HG02642 (cell line): ENCODE results near the gene ABHD16B.
"Not testable (repeated sequence)": the region's sequence is repeated elsewhere in the genome, so short reads cannot be mapped to it uniquely, and the experiment has no call there.

Experiments used
- ATAC-seq: cut with Tn5 transposase; IDR thresholded peaks from one replicate; pipeline ENCODE4 v1.9.1; 2021; ENCODE audit warnings: mild to moderate bottlenecking; ENCODE audit not compliant: unreplicated experiment, poor library complexity

Gene ABHD16B

DNA sequence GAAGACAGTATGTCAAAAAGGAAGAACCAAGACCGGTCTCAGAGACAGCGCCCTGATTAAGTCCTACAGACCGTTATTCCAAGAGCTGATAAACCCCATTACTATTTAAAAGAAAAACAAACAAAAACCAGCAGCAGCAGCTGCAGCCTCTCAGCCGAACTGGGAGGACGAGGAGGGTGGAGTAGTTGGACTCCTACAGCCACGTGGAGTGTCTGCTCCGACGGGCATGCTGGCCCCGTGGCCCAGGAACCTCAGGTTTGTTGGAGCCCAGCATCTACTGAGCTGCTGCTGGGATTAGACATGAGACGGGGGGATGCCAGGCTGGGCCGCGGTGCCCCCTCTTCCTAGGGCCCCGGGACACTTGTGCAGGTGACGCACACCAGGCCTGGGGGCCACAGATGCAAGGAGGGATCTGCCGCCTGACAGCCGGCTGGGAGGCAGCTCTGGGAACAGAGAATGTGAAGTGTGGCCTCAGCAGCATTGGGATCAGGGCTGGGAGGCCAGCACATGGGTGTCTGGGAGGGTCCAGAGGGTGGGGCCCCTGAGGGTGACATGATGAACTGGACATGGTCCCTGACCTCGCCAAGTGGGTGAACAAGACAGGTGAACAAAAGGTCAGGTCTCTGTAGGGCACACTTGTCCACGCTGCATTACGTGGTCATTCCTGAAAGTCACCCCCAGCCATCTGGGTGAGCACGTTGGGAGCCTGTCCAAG lies 27.4 kb upstream of the ABHD16B start:
- no peak for ATAC-seq

DNA sequence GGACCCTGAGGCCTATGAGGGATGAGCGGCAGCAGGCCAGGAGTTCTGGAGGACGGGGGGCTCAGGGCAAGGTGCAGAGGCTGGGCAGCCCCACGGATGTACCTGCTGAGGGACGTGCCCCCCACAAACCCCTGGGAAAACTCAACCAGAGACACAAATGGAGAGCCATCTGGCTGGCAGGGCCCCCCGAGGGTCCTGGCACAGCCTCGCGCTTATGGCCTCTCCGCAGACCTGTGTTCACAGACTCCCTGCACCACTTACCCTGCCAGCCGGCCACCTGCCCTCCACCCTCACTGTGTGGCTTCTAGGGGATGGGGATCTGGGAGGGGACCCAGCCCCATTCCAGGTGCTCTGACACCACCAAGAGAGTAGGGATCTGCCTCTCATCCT lies 26.8 kb upstream of the ABHD16B start:
- ATAC-seq, result no peak

- ATAC-seq, result no peak
Observed at GRCh38 chr20:63835021-63835858, 26.1 kb upstream of the ABHD16B start.

GRCh38 chr20:63836458-63837344 lies 24.6 kb upstream of the ABHD16B start:
- ATAC-seq, result no peak

DNA sequence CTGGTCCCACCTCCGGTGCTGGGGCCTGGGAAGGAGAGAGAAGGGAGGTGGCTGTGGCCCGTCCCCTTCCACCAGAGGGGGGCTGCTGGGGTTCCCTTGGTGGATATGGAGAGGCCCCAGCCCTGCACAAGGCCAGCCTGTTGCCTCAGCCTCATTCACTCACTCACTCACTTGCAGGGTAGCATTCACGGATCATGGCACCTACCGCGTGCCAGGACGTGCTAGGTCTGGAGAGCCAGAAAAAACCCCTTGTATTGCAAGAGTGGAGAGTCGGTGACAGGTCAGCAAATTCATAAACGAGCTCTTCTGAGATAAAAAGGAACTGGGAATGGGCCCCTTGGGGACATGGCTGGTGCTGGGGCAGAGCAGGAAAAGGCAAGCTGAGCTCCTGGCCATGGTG lies 23.8 kb upstream of the ABHD16B start:
- ATAC-seq, result no peak

GRCh38 chr20:63839620-63840019 lies 21.7 kb upstream of the ABHD16B start:
- no peak for ATAC-seq

DNA sequence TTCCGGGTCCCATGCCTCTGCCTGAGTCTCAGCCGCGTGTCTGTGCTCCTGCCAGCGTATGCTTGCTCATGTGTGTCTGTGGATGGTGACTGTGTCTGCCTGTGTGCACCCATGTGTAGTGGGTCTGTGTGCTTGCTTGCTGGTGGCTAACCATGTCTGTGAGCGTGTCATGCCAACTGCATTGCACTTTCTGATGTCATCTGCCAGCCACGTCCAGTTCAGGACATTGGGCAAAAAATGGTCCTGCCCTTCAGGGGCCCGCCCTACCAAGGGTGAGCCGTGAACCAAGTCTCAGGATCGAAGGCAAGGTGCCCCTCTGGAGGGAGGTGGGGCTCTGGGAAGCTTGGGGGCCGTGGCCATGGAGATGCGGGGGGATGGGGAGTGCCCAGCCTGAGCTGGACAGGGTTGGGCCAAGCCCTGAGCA lies 20.9 kb upstream of the ABHD16B start:
- no peak for ATAC-seq

GRCh38 chr20:63842258-63842657 lies 19.0 kb upstream of the ABHD16B start:
- no peak for ATAC-seq

DNA sequence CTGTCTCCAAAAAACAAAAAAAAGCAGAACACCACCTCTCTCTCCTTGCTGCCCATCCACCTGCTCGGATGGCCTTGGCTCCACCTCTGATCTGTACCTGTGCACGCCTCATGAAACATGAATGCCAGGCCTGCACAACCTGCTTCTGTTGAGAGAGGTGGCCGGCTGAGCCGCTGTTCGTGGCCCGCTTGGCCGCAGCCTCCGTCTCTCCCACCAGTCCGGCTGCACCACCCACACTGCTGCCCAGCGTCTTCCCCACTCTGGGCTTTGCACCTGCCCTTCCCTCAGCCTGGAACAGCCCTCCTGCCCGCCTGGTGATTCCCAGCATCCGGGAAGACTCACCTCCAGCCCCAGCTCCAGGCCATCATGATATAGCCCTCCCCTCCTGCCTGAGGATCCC lies 18.1 kb upstream of the ABHD16B start:
- no peak for ATAC-seq

- no peak for ATAC-seq
Observed at GRCh38 chr20:63843778-63844177, 17.5 kb upstream of the ABHD16B start.

DNA sequence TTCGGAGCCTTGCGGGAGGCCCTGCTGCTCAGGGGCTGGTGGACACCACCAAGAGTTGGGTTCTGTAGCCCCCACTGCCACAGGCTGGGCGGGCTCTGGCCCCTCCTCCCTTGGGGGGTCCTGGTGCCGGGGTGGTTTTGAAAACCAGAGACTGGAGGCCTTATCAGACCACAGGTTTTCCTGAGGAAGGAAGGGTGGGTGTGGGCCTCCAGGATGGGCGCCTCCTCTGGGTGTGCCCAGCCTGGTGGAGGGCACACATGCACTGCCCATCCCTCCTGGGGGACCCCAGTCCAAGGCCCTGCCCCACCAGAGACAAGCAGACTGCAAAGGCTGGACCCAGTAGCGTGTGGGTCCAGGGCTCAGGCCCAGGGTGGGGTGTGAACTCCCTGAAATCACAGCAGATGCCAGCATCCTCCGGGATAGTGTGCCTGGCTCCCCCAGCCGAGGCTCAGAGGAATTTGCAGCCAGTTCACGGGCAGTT lies 16.7 kb upstream of the ABHD16B start:
- no peak for ATAC-seq

DNA sequence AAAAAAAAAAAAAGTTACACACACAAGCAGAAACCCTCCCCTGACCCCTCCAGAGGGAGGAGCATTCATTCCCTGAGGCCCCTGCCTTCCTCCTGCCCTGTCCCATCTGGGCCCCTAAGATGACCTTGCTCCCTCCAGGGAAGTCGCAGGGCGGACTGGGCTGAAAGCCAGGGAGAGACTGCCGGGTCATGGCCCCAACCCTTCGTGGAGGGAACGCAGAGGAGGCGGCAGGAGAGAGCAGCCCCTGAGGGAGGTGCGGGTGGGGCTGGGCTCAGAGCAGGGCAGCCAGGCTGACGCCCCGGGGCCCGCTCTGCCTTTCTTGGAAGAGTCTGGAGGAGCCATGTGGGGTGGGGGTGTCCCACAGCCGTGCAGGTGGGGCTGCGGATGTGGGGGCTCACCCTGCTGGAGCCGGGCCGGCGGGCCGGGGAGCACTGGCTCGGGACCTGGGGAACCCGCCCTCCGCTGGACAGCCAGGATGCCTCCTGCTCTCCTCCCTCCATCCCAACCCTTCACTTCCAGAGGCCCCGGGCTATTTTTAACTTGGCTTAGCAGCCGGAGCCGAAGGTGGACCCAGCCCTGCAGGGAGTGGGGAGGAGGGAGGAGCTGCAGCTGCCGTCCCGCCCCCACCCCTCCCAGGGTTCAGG lies 15.0 kb upstream of the ABHD16B start:
- ATAC-seq, result no peak

DNA sequence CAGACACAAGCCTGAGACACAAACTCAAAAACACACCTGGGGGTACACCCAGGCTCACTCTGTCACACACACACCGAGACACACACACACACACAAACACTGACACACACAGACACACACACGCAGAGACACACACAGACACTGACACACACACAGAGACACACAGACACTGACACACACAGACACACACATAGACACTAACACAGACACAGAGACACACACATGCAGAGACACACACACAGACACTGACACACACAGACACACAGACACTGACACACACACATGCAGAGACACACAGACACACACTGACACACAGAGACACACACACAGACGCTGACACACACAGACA lies 14.4 kb upstream of the ABHD16B start:
- ATAC-seq, result no peak

DNA sequence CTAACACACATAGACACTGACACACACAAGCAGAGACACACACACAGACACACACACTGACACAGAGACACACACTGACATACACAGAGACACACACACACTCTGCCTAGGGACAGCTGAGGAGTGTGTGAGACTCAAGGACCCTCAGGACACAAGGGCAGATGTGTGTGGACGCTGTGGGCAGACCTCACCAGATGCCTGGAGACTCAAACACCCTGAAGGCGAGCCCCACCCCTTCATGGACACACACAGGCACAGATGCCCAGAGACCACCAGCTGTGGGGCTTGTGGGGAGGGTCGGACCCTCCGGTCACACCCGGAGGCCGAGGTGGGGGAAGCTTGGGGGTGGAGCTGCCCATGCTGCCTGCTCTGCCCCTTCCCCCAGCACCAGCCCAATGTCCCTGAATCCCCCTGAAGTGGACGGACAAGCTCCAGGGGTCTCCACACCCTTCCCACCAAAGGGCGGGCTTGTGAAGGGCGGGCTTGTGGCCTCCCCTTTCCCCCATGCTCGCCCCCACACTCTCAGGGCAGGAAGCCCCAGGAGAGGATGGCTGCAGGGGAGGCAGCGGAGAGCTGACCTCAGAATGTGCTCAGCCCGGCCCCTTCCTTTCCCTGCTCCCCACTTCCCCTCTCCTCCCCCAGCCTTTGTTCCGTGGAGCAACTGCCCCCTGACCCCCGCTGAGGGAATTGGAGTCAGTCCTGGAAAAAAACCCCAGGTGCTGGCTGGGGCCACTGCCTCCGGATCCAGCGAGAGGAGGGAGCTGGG lies 13.9 kb upstream of the ABHD16B start:
- ATAC-seq, result no peak

DNA sequence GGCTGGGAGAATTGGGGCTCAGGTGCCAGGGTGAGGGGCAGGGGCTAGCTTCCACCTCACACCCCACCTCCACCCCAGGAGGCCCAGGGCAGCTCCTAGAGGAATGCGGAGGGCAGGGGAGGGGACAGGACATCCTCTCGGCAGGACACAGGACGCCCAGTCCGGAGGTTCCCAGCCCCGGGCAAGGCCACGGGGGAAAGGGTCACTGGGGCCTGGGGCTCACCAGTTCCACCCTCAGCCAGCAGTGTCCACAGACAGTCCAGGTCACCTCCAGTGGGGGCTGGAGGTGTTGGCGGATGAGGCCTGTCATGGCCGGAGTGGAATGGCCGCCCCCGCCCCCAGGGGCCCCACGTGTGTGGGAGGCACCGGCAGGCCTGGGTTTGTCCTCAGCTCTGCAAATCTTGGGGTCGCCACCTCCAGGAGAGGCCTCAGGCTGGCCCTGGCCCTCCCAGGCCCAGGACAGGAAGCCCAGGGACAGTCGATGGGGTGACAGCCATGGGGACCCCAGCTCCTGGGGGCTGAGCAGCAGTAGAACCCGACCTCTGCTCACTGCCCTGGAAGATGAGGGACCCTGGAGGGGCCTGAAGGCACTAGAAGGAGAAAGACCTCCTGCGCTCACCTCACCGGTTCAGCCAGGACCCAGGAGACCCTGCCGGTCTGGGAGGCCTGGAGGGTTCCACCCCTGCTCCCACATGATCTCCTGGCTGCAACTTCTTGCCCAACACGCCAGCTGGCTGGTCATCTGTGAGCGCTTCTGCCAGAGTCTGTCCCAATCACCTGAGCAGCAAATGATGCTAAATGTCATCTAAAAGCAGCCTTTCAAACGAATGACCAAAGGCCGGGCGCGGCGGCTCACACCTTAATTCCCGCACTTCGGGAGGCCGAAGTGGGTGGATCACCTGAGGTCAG lies 13.0 kb upstream of the ABHD16B start:
- ATAC-seq, result no peak

GRCh38 chr20:63850689-63851547 lies 10.4 kb upstream of the ABHD16B start:
- peak; percentile 71 for ATAC-seq

GRCh38 chr20:63851548-63851943 lies 9.8 kb upstream of the ABHD16B start:
- not testable (repeated sequence) for ATAC-seq

GRCh38 chr20:63853733-63854068 lies 7.6 kb upstream of the ABHD16B start:
- ATAC-seq, result not testable (repeated sequence)
